Measurements from ENCODE around the gene RAB14.

RAB14 gene

GRCh38 chr9:121201738-121202533 lies at the start of gene RAB14:
TSS of gene RAB14 (minus strand) at chr9:121201869. CDS start at chr9:121193412, 8,457 bp downstream.
- DNase-seq (peak; percentile 100), ATAC-seq (peak; percentile 93)
- Mint-ChIP-seq H3K9me3 (no peaks in the 10 kb centered on the region), H3K4me3 (peak within 1 kb of the TSS; percentile 92), H3K27me3 (peaks cover 5% of the 10 kb centered on the region), H3K27ac (peak within 1 kb of the TSS; percentile 90), H3K36me3 (ENCODE audit: low read depth) (peaks cover 14% of the 10 kb centered on the region), H3K4me1 (peaks cover 51% of the 10 kb centered on the region)

- Mint-ChIP-seq H3K9me3 (no peaks in the 10 kb centered on the region), H3K27ac (no peak overlapping the region)
These were observed 47.9 kb upstream of the RAB14 start for GRCh38 chr9:121249563-121249962.

GRCh38 chr9:121246821-121247561 lies 45.3 kb upstream of the RAB14 start:
- Mint-ChIP-seq H3K4me1 (peaks cover 6% of the 10 kb centered on the region), H3K4me3 (no peak overlapping the region), H3K27me3 (peaks cover under 1% of the 10 kb centered on the region), H3K36me3 (ENCODE audit: low read depth) (peaks cover 18% of the 10 kb centered on the region), H3K27ac (no peak overlapping the region), H3K9me3 (peaks cover 7% of the 10 kb centered on the region)
- ATAC-seq (no peak), DNase-seq (no peak)

More at GRCh38 chr9:121249563-121249962, 47.9 kb upstream of the RAB14 start:
- no peak for DNase-seq
- Mint-ChIP-seq H3K4me3 (no peak overlapping the region), H3K4me1 (peaks cover 8% of the 10 kb centered on the region), H3K36me3 (ENCODE audit: low read depth) (peaks cover 8% of the 10 kb centered on the region), H3K27me3 (peaks cover 3% of the 10 kb centered on the region)
- ATAC-seq: no peak

GRCh38 chr9:121242959-121243346 lies 41.3 kb upstream of the RAB14 start:
- Mint-ChIP-seq H3K4me1 (no peaks in the 10 kb centered on the region), H3K27ac (no peak overlapping the region), H3K27me3 (no peaks in the 10 kb centered on the region), H3K36me3 (ENCODE audit: low read depth) (peaks cover 16% of the 10 kb centered on the region), H3K4me3 (no peak overlapping the region), H3K9me3 (peaks cover 7% of the 10 kb centered on the region)
- DNase-seq: no peak
- no peak for ATAC-seq

GRCh38 chr9:121242219-121242958 lies 40.7 kb upstream of the RAB14 start:
- ATAC-seq: no peak
- no peaks in the 10 kb centered on the region for H3K27me3 Mint-ChIP-seq
- no peaks in the 10 kb centered on the region for H3K4me1 Mint-ChIP-seq
- no peak for DNase-seq
- no peak overlapping the region for H3K27ac Mint-ChIP-seq
- peaks cover 16% of the 10 kb centered on the region for H3K36me3 Mint-ChIP-seq (ENCODE audit: low read depth)
- peaks cover 7% of the 10 kb centered on the region for H3K9me3 Mint-ChIP-seq
- H3K4me3 Mint-ChIP-seq: no peak overlapping the region

- Mint-ChIP-seq H3K27ac (no peak overlapping the region), H3K27me3 (no peaks in the 10 kb centered on the region), H3K36me3 (ENCODE audit: low read depth) (peaks cover 12% of the 10 kb centered on the region), H3K9me3 (peaks cover 7% of the 10 kb centered on the region), H3K4me1 (no peaks in the 10 kb centered on the region), H3K4me3 (no peak overlapping the region)
- DNase-seq (no peak), ATAC-seq (no peak)
These were observed 38.9 kb upstream of the RAB14 start for GRCh38 chr9:121240472-121241135.

GRCh38 chr9:121239851-121240250 lies 38.2 kb upstream of the RAB14 start:
- no peak overlapping the region for H3K27ac Mint-ChIP-seq
- peaks cover 12% of the 10 kb centered on the region for H3K36me3 Mint-ChIP-seq (ENCODE audit: low read depth)

GRCh38 chr9:121239071-121239470 lies 37.4 kb upstream of the RAB14 start:
- Mint-ChIP-seq H3K27me3 (no peaks in the 10 kb centered on the region), H3K4me3 (no peak overlapping the region), H3K36me3 (ENCODE audit: low read depth) (peaks cover 8% of the 10 kb centered on the region), H3K27ac (no peak overlapping the region), H3K9me3 (peaks cover 3% of the 10 kb centered on the region), H3K4me1 (no peaks in the 10 kb centered on the region)
- ATAC-seq: no peak
- DNase-seq: no peak

More at GRCh38 chr9:121239851-121240250, 38.2 kb upstream of the RAB14 start:
- H3K27me3 Mint-ChIP-seq: no peaks in the 10 kb centered on the region
- H3K4me3 Mint-ChIP-seq: no peak overlapping the region
- H3K9me3 Mint-ChIP-seq: peaks cover 7% of the 10 kb centered on the region
- ATAC-seq (no peak), DNase-seq (no peak)
- no peaks in the 10 kb centered on the region for H3K4me1 Mint-ChIP-seq

GRCh38 chr9:121237916-121238315 lies 36.2 kb upstream of the RAB14 start:
- H3K36me3 Mint-ChIP-seq (ENCODE audit: low read depth): peaks cover 2% of the 10 kb centered on the region
- H3K27ac Mint-ChIP-seq: no peak overlapping the region
- H3K9me3 Mint-ChIP-seq: no peaks in the 10 kb centered on the region
- no peak for ATAC-seq
- no peaks in the 10 kb centered on the region for H3K27me3 Mint-ChIP-seq
- no peaks in the 10 kb centered on the region for H3K4me1 Mint-ChIP-seq
- H3K4me3 Mint-ChIP-seq: no peak overlapping the region
- no peak for DNase-seq

- no peaks in the 10 kb centered on the region for H3K27me3 Mint-ChIP-seq
- no peak for ATAC-seq
- no peaks in the 10 kb centered on the region for H3K4me1 Mint-ChIP-seq
- H3K4me3 Mint-ChIP-seq: no peak overlapping the region
- DNase-seq: no peak
- H3K36me3 Mint-ChIP-seq (ENCODE audit: low read depth): peaks cover 2% of the 10 kb centered on the region
- no peaks in the 10 kb centered on the region for H3K9me3 Mint-ChIP-seq
- no peak overlapping the region for H3K27ac Mint-ChIP-seq
These were observed 33.8 kb upstream of the RAB14 start for GRCh38 chr9:121235512-121235911.

- no peaks in the 10 kb centered on the region for H3K9me3 Mint-ChIP-seq
- H3K27ac Mint-ChIP-seq: no peak overlapping the region
- DNase-seq: no peak
- no peaks in the 10 kb centered on the region for H3K27me3 Mint-ChIP-seq
- H3K36me3 Mint-ChIP-seq (ENCODE audit: low read depth): no peaks in the 10 kb centered on the region
- H3K4me3 Mint-ChIP-seq: no peak overlapping the region
- ATAC-seq: no peak
- no peaks in the 10 kb centered on the region for H3K4me1 Mint-ChIP-seq
These were observed 33.1 kb upstream of the RAB14 start for GRCh38 chr9:121234832-121235161.

GRCh38 chr9:121233906-121234831 lies 32.5 kb upstream of the RAB14 start:
- Mint-ChIP-seq H3K4me1 (no peaks in the 10 kb centered on the region), H3K27me3 (no peaks in the 10 kb centered on the region), H3K9me3 (no peaks in the 10 kb centered on the region), H3K27ac (no peak overlapping the region), H3K4me3 (no peak overlapping the region), H3K36me3 (ENCODE audit: low read depth) (no peaks in the 10 kb centered on the region)
- ATAC-seq (no peak), DNase-seq (no peak)

GRCh38 chr9:121232251-121232650 lies 30.6 kb upstream of the RAB14 start:
- Mint-ChIP-seq H3K4me1 (no peaks in the 10 kb centered on the region), H3K27me3 (no peaks in the 10 kb centered on the region), H3K27ac (no peak overlapping the region), H3K4me3 (no peak overlapping the region), H3K36me3 (ENCODE audit: low read depth) (no peaks in the 10 kb centered on the region), H3K9me3 (no peaks in the 10 kb centered on the region)
- no peak for DNase-seq
- ATAC-seq: no peak
